HFFc6 (cell line): ENCODE measurements around the gene EEIG1. TPM values are rescaled to one million over a fixed set of nuclear protein-coding genes. Genes with fewer than 3 reads are reported as not detected.

Source experiments
- DNase-seq: peaks from one replicate; pipeline ENCODE4 v3.0.0-alpha.2; 2018
- H3K27ac Mint-ChIP-seq: 2 replicates; pipeline ENCODE4 v1.8.0; 2020; ENCODE audit warnings: mild to moderate bottlenecking, mixed read lengths
- H3K27me3 Mint-ChIP-seq: 2 replicates; pipeline ENCODE4 v1.8.0; 2021; ENCODE audit warnings: mild to moderate bottlenecking, moderate library complexity, mixed read lengths; ENCODE audit not compliant: insufficient read depth
- H3K36me3 Mint-ChIP-seq: 2 replicates; pipeline ENCODE4 v1.8.0; 2021; ENCODE audit warnings: low read depth, mixed read lengths
- H3K4me1 Mint-ChIP-seq: 2 replicates; pipeline ENCODE4 v1.8.0; 2020; ENCODE audit warnings: low read depth, mixed read lengths
- H3K4me3 Mint-ChIP-seq: 2 replicates; pipeline ENCODE4 v1.8.0; 2020; ENCODE audit warnings: mild to moderate bottlenecking, moderate library complexity, mixed read lengths
- H3K9me3 Mint-ChIP-seq: 2 replicates; pipeline ENCODE4 v1.8.0; 2020; ENCODE audit warnings: mild to moderate bottlenecking, mixed read lengths
- long read RNA-seq: library from polyadenylated mRNA; unstranded; transcript quantifications from one replicate; pipeline ENCODE4 v2.0.0, GENCODE V29; 2019
- total RNA-seq, 6 experiments: library from RNA; stranded (reverse); fragmentation: NEBNext Ultra II Directional; extraction: Animal tissue kit (Norgen Biotek cat#: 25700); gene quantifications; 2 replicates in 1 of 6; 3 replicates in 5 of 6; pipeline ENCODE4 v1.2.3, GENCODE V29; 2021
- TF ChIP-seq, protein P1 (sequence below): fragments of 200-600 bp; sonication (generic); IDR thresholded peaks from 2 replicates; pipeline ENCODE4 v1.5.0; 2021; ENCODE audit warnings: antibody characterized with exemption, mild to moderate bottlenecking

The EEIG1 gene
- 10 to 100 TPM; 26.7 to 35.4 (median 29.3) TPM for total RNA-seq
- long read RNA-seq, partial matches to known transcripts, result 6 of 7 reads
- long read RNA-seq, other reads (novel, unspliced or antisense), result 1 of 7 reads

DNA sequence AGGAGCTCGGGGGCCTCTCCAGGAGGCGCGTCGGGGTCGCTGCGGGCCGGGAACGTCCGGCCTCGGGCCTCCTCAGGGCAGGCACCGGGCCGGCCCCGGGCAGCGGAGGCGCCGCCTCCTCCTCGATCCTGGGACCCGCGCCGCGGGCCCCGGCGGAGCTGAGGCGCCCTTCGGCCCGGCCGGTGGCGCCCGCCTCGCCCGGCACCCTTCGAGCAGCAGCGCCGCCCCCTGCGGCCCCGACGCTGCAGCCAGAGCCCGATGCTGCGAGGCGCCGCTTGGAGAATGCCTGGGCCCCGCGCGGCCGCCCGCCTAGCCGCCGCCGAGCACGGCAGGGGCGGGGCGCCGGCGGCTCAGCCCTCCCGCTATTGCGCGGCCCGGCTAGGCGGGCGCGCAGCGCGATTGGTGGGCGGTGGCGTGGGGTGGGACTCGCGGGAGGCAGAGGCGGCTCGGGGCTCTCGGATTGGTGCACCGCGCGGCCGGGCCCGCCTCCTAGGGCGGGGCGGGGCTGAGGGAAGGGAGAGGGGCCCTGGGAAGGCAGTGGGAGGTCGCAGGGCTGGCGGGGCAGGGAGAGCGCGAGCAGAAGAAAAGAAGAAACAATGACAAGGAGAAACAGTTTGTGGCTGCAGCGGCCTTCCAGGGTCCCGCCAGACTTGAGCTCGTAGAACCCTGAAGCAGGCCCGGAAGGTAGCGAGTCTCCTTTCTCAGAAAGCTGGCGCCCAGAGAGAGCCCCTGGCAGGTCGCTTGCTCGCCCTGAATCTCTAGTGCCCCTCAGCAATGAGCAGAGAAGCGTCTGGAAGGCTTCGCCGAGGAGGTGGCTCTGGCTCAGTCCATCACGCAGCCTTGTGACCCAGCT lies at the start of gene EEIG1:
TSS of gene EEIG1 (minus strand) at position 284 of the 853 bp plus-strand sequence. CDS start 852 bp downstream, outside the sequence.
- TF ChIP-seq, protein P1, sequence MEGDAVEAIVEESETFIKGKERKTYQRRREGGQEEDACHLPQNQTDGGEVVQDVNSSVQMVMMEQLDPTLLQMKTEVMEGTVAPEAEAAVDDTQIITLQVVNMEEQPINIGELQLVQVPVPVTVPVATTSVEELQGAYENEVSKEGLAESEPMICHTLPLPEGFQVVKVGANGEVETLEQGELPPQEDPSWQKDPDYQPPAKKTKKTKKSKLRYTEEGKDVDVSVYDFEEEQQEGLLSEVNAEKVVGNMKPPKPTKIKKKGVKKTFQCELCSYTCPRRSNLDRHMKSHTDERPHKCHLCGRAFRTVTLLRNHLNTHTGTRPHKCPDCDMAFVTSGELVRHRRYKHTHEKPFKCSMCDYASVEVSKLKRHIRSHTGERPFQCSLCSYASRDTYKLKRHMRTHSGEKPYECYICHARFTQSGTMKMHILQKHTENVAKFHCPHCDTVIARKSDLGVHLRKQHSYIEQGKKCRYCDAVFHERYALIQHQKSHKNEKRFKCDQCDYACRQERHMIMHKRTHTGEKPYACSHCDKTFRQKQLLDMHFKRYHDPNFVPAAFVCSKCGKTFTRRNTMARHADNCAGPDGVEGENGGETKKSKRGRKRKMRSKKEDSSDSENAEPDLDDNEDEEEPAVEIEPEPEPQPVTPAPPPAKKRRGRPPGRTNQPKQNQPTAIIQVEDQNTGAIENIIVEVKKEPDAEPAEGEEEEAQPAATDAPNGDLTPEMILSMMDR, result no peak
- Mint-ChIP-seq H3K27ac (peak within 1 kb of the TSS; percentile 94), H3K27me3 (no peaks in the 10 kb centered on the region; the same call in 1 of the 2 replicates), H3K36me3 (no peaks in the 10 kb centered on the region), H3K4me3 (peak within 1 kb of the TSS; percentile 97), H3K9me3 (no peaks in the 10 kb centered on the region), H3K4me1 (peaks cover 33% of the 10 kb centered on the region)
- peak; percentile 87 for DNase-seq

DNA sequence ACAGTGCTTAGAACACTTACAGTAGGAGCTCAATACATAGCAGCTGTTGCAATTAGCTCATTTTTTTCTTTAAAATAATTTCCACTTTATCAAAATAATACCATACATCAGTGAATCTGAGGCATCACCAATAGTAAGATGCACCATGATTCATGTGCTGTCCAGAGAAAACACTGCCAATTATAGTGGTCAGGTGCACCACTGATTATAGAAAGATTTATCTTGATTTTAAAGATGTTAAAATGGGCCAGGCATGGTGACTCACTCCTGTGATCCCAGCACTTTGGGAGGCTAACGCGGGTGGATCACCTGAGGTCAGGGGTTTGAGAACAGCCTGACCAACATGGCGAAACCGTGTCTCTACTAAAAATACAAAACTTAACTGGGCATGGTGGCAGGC lies 46.9 kb upstream of the EEIG1 start:
- Mint-ChIP-seq H3K27ac (no peak overlapping the region), H3K9me3 (no peaks in the 10 kb centered on the region), H3K4me1 (peaks cover 13% of the 10 kb centered on the region)

DNA sequence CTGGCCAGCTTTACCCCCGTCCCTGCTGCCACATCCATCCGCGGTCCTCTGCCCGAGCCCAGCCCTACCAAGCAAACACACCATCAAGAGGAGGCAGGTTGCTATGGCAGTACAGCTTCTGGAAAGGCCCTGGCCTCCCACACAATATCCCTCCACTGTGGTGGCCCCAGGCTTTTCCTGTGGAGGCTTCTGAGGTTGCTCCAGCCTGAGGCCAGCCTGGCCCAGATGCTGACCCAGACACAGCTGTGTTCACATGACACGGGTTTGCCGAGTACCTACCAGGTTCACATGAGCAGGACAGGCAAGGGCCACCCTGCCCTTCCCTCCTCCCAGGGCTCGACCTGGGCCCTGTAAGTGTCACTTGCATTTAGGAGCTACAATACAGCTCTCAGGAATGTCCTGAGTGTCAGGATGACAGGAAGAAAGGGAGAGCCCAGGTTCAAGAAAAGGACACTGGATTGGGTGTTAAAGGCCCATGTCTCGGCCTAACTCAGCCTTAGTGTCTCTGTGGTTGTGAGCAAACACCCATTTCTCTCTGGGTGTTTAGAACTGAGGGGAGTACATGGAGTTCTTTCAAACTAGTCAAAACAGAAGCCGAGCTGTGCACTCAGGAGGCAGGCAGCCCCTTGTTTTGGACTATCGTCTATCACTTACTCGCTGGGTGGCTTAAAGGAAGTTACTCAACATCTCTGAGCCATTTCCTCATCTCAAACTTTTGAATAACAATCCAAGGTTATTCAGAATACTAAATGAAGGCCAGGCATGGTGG lies 46.2 kb upstream of the EEIG1 start:
- no peaks in the 10 kb centered on the region for H3K9me3 Mint-ChIP-seq
- peaks cover 14% of the 10 kb centered on the region for H3K4me1 Mint-ChIP-seq
- no peak for DNase-seq
- TF ChIP-seq, protein P1, result no peak
- peak overlapping the region; percentile 21; the same call in 1 of the 2 replicates for H3K27ac Mint-ChIP-seq
- H3K27me3 Mint-ChIP-seq, result no peaks in the 10 kb centered on the region
- H3K4me3 Mint-ChIP-seq, result no peak overlapping the region
- no peaks in the 10 kb centered on the region for H3K36me3 Mint-ChIP-seq

More for the DNA sequence above, 46.9 kb upstream of the EEIG1 start:
- H3K36me3 Mint-ChIP-seq, result no peaks in the 10 kb centered on the region
- no peaks in the 10 kb centered on the region for H3K27me3 Mint-ChIP-seq
- no peak overlapping the region for H3K4me3 Mint-ChIP-seq
- DNase-seq, result no peak
- TF ChIP-seq, protein P1, result no peak

DNA sequence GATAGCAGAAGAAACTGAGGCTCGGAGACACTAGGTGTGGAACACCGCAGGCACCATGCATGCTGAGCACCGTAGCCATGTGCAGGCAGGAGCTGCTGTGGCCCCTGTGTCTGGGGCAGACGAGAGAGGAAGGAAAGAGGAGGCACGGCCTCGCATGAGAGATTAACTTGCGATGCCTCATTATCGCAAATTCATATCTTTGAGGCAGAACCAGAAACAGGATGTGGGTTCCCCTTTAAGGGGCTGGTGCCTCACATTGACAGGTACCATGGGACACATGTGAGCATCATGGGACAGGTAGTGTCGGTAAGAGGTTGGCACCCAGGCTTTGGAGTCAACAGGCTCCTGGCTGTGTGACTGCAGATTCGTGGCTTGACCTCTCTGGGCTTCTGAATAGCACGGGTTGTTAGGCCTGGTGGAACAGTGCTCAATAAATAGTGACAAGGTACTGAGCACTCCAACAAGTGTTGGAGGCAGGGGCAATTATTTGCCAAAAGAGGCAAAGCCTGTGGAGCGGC lies 45.5 kb upstream of the EEIG1 start:
- Mint-ChIP-seq H3K4me3 (no peak overlapping the region), H3K9me3 (no peaks in the 10 kb centered on the region), H3K27ac (no peak overlapping the region), H3K36me3 (no peaks in the 10 kb centered on the region), H3K27me3 (no peaks in the 10 kb centered on the region), H3K4me1 (peaks cover 14% of the 10 kb centered on the region)
- no peak for DNase-seq
- TF ChIP-seq, protein P1, result no peak

DNA sequence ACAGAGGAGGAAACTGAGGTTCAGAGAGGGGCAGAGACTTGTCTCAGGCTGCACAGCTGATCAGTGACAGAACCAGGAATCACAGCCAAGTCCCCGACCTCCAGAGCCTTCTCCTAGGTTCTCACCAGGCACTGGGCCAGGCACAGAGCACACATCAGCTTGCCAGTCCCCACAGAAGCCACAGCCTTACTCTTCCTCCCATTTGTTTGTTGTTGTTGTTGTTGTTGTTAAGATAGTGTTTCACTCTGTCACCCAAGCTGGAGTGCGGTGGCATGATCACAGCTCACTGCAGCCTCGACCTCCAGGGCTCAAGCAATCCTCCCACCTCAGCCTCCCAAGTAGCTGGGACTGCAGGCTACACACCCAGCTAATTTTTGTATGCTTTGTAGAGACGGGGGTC lies 44.9 kb upstream of the EEIG1 start:
- H3K4me3 Mint-ChIP-seq, result no peak overlapping the region
- DNase-seq, result no peak
- H3K4me1 Mint-ChIP-seq, result peaks cover 14% of the 10 kb centered on the region
- TF ChIP-seq, protein P1, result no peak
- H3K27me3 Mint-ChIP-seq, result no peaks in the 10 kb centered on the region
- H3K27ac Mint-ChIP-seq, result no peak overlapping the region
- no peaks in the 10 kb centered on the region for H3K36me3 Mint-ChIP-seq
- no peaks in the 10 kb centered on the region for H3K9me3 Mint-ChIP-seq
